GM12878 (cell line): Measurements from ENCODE around the gene TMEM25. TPM values are rescaled to one million over a fixed set of nuclear protein-coding genes. Genes with fewer than 3 reads are reported as not detected.
A peak's percentile ranks its signal among the peaks of the same experiment; 100 is the strongest.

Experiments used
- ATAC-seq: fragments of 200-7000 bp; cut with Tn5 transposase; 3 replicates; pipeline ENCODE4 v1.9.1; 2020; ENCODE audit warnings: mild to moderate bottlenecking, moderate library complexity
- BruUV-seq: library from RNA; stranded (reverse); fragments of 400-500 nt; replicated peaks from 2 replicates; lab custom pipeline; 2021; lab: Mats Ljungman, UMichigan
- CTCF ChIA-PET: fragments of 300-600 bp; sonication (Branson Sonifier 250); formaldehyde crosslinking; extraction: SDS; loops from one replicate; lab custom pipeline; 2021; ENCODE audit warnings: inconsistent platforms; lab: Yijun Ruan, JAX
- POLR2A ChIA-PET: fragments of 350-600 bp; formaldehyde crosslinking; extraction: SDS; loops from one replicate; lab custom pipeline; 2021; ENCODE audit warnings: inconsistent platforms; lab: Charles Lee
- RAD21 ChIA-PET: fragments of 300-600 bp; sonication (Branson Sonifier 250); formaldehyde crosslinking; loops from one replicate; lab custom pipeline; 2023; ENCODE audit warnings: antibody characterized with exemption; ENCODE audit not compliant: unreplicated experiment; lab: Charles Lee
- SMC1A ChIA-PET: fragments of 300-600 bp; sonication (Branson Sonifier 250); formaldehyde crosslinking; loops from one replicate; lab custom pipeline; 2023; ENCODE audit not compliant: unreplicated experiment, uncharacterized antibody; lab: Charles Lee
- DNase-seq: peaks from one replicate; pipeline ENCODE4 v3.0.0-alpha.2; 2011; ENCODE audit warnings: low read depth, low spot score
- FAIRE-seq: peaks from 3 replicates; lab custom pipeline; 2011; peaks lifted over from hg19 to GRCh38; lab: Jason Lieb, UNC
- H2AFZ ChIP-seq: 2 replicates; pipeline ENCODE4 v1.6.0; 2011; ENCODE audit warnings: low read depth, low read length, control low read depth; ENCODE audit not compliant: control insufficient read depth
- H3K27ac ChIP-seq: 2 replicates; pipeline ENCODE4 v1.5.1; 2011; ENCODE audit warnings: control low read depth; ENCODE audit not compliant: control insufficient read depth, insufficient read depth
- H3K27me3 ChIP-seq, 2 experiments: replicated peaks in 1 of 2; 2 replicates each; pipeline versions ENCODE4 v1.6.0 to v1.6.1; 2011; ENCODE audit warnings: low read length in 1 of 2; ENCODE audit not compliant: control insufficient read depth in 2 of 2, insufficient read depth in 2 of 2
- H3K36me3 ChIP-seq, 2 experiments: 2 replicates each; pipeline ENCODE4 v1.5.1; 2011; ENCODE audit warnings: low read length in 1 of 2; ENCODE audit not compliant: control insufficient read depth in 2 of 2, insufficient read depth in 2 of 2
- H3K4me1 ChIP-seq: 2 replicates; pipeline ENCODE4 v1.6.1; 2011; ENCODE audit warnings: mild to moderate bottlenecking, low read length, moderate library complexity, mixed read lengths; ENCODE audit not compliant: control insufficient read depth, insufficient read depth
- H3K4me2 ChIP-seq: 2 replicates; pipeline ENCODE4 v1.6.0; 2011; ENCODE audit warnings: control low read depth; ENCODE audit not compliant: control insufficient read depth, insufficient read depth
- H3K4me3 ChIP-seq: fragments of 200-600 bp; sonication (generic); 2 replicates; pipeline ENCODE4 v1.5.1; 2016
- H3K79me2 ChIP-seq: 2 replicates; pipeline ENCODE4 v1.6.0; 2011; ENCODE audit warnings: low read length; ENCODE audit not compliant: control insufficient read depth, insufficient read depth
- H3K9ac ChIP-seq: 2 replicates; pipeline ENCODE4 v1.8.0; 2011; ENCODE audit warnings: low read length, control low read depth, mixed read lengths; ENCODE audit not compliant: control insufficient read depth, insufficient read depth
- H3K9me3 ChIP-seq: replicated peaks from 3 replicates; pipeline ENCODE4 v1.5.1; 2011; ENCODE audit warnings: mild to moderate bottlenecking, low read length; ENCODE audit not compliant: control insufficient read depth, insufficient read depth
- H4K20me1 ChIP-seq: 2 replicates; pipeline ENCODE4 v1.6.0; 2011; ENCODE audit not compliant: control insufficient read depth, insufficient read depth
- PAX5 ChIP-seq: IDR thresholded peaks from 2 replicates; pipeline ENCODE4 v1.6.1; 2011; ENCODE audit warnings: low read depth, low read length, borderline replicate concordance
- SMC3 ChIP-seq: IDR thresholded peaks from 2 replicates; pipeline ENCODE4 v1.6.1; 2011; ENCODE audit warnings: low read length, improper control_type of control experiment, borderline replicate concordance
- WGBS: methylation state at CpG from one replicate; pipeline ENCODE4 v1.1.6; 2016; ENCODE audit warnings: low lambda C conversion rate; ENCODE audit not compliant: insufficient replicate concordance, insufficient coverage; ENCODE audit errors: missing lambda C conversion rate; 5-methylcytosine and 5-hydroxymethylcytosine counted together
- in situ Hi-C: fragments of 300-500 bp; cut with MboI; formaldehyde crosslinking; loops from 9 replicates; pipeline ENCODE4 v1.14.3; 2018; ENCODE audit warnings: mixed read lengths
- intact Hi-C: fragments of 100-400 bp; cut with micrococcal nuclease; formaldehyde crosslinking; loops from one replicate; pipeline ENCODE4 v1.14.2; 2022; ENCODE audit not compliant: unreplicated experiment
- polyA plus RNA-seq, 11 experiments: library from polyadenylated mRNA; depleted of rRNA in 4 of 11; unstranded in 6 of 11; stranded (reverse) in 5 of 11; fragments of >200 nt; fragmentation: Nextera tagmentation in 4 of 11; fragmentation: Illumina TruSeq in 1 of 11; extraction: Ambion mirVana in 4 of 11; extraction: Trizol in 1 of 11; gene quantifications; 1 replicate in 1 of 11; 2 replicates in 10 of 11; pipeline versions ENCODE4 v1.2.1 to v1.2.3, GENCODE V29; 2011 to 2016; ENCODE audit warnings: inconsistent platforms in 2 of 11, missing spikeins in 2 of 11, low read depth in 1 of 11
- total RNA-seq, 4 experiments: library from RNA; depleted of rRNA in 3 of 4; stranded (reverse); fragments of >200 nt in 3 of 4; fragmentation: Illumina TruSeq in 1 of 4; extraction: Trizol in 1 of 4; gene quantifications; 2 replicates each; pipeline versions ENCODE4 v1.2.1 to v1.2.3, GENCODE V29; 2013 to 2021
- TF ChIP-seq, protein P1 (sequence below): fragments of 450-650 bp; IDR thresholded peaks from 2 replicates; pipeline ENCODE4 v1.6.1; 2016; ENCODE audit warnings: mild to moderate bottlenecking
- TF ChIP-seq, protein P2 (sequence below), 3 experiments: IDR thresholded peaks in 2 of 3; conservative IDR thresholded peaks in 1 of 3; 2 replicates each; pipeline ENCODE4 v1.5.1; 2011; ENCODE audit warnings: low read depth in 3 of 3, low read length in 3 of 3, mild to moderate bottlenecking in 3 of 3, control low read depth in 2 of 3, moderate library complexity in 2 of 3, inconsistent platforms in 1 of 3, mixed read lengths in 1 of 3; ENCODE audit not compliant: control insufficient read depth in 2 of 3, insufficient read depth in 1 of 3; ENCODE audit errors: extremely low read depth in 1 of 3

Gene TMEM25
- total and polyA plus RNA-seq, 10 of the 15 experiments (the other 5 are each of a cell fraction or from before 2014, with no cell fraction given) = 1.4 to 13.9 (median 7.8) TPM

DNA sequence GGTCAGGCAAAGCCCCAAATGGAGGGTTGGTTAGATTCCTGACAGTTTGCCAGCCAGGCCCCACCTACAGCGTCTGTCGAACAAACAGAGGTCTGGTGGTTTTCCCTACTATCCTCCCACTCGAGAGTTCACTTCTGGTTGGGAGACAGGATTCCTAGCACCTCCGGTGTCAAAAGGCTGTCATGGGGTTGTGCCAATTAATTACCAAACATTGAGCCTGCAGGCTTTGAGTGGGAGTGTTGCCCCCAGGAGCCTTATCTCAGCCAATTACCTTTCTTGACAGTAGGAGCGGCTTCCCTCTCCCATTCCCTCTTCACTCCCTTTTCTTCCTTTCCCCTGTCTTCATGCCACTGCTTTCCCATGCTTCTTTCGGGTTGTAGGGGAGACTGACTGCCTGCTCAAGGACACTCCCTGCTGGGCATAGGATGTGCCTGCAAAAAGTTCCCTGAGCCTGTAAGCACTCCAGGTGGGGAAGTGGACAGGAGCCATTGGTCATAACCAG, 8.4 kb upstream of the TMEM25 start:
- FAIRE-seq (no peak), DNase-seq (no peak), ATAC-seq (no peak)
- in situ Hi-C loops (no loop called here), intact Hi-C loops (no loop called here)
- TF ChIP-seq SMC3 = 0 out of 2 replicates have a peak, but pooled peaks have one; percentile 7
- TF ChIP-seq PAX5 = no peak
- TF ChIP-seq, protein P1, sequence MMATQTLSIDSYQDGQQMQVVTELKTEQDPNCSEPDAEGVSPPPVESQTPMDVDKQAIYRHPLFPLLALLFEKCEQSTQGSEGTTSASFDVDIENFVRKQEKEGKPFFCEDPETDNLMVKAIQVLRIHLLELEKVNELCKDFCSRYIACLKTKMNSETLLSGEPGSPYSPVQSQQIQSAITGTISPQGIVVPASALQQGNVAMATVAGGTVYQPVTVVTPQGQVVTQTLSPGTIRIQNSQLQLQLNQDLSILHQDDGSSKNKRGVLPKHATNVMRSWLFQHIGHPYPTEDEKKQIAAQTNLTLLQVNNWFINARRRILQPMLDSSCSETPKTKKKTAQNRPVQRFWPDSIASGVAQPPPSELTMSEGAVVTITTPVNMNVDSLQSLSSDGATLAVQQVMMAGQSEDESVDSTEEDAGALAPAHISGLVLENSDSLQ = no peak
- TF ChIP-seq, protein P2, sequence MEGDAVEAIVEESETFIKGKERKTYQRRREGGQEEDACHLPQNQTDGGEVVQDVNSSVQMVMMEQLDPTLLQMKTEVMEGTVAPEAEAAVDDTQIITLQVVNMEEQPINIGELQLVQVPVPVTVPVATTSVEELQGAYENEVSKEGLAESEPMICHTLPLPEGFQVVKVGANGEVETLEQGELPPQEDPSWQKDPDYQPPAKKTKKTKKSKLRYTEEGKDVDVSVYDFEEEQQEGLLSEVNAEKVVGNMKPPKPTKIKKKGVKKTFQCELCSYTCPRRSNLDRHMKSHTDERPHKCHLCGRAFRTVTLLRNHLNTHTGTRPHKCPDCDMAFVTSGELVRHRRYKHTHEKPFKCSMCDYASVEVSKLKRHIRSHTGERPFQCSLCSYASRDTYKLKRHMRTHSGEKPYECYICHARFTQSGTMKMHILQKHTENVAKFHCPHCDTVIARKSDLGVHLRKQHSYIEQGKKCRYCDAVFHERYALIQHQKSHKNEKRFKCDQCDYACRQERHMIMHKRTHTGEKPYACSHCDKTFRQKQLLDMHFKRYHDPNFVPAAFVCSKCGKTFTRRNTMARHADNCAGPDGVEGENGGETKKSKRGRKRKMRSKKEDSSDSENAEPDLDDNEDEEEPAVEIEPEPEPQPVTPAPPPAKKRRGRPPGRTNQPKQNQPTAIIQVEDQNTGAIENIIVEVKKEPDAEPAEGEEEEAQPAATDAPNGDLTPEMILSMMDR (IDR thresholded peaks at IDR 0.05 in 2 of 3, conservative IDR thresholded peaks at IDR 0.05 in 1 of 3; ENCODE audit: control insufficient read depth in 2 of 3, extremely low read depth in 1 of 3, insufficient read depth in 1 of 3, low read depth in 3 of 3, low read length in 3 of 3) = peak in 2 of 3 experiments; percentile 11 to 28; a peak in 4 of 6 replicates
- SMC1A ChIA-PET = interaction anchor here (1.1 kb wide), 1 partner anchor 23 kb away, joined by 3 read pairs; no protein-coding TSS in a partner anchor
- H3K27ac ChIP-seq = no peak overlapping the region
- H3K4me2 ChIP-seq = no peak overlapping the region
- H3K79me2 ChIP-seq = no peaks in the 10 kb centered on the region
- H4K20me1 ChIP-seq = no peaks in the 10 kb centered on the region; the same call in 1 of the 2 replicates
- RAD21 ChIA-PET = no interaction called here
- POLR2A ChIA-PET = no interaction called here
- H3K27me3 ChIP-seq = no peaks in the 10 kb centered on the region
- no peaks in the 10 kb centered on the region for H3K4me1 ChIP-seq
- no peak overlapping the region for H2AFZ ChIP-seq
- no peak overlapping the region for H3K9ac ChIP-seq
- BruUV-seq = TSS peak; percentile 38
- CTCF ChIA-PET = no interaction called here
- 100% methylated on average over 6 of the region's 6 CpGs for WGBS
- no peaks in the 10 kb centered on the region for H3K9me3 ChIP-seq
- no peak overlapping the region for H3K4me3 ChIP-seq
- peaks cover 20 to 35% of the 10 kb centered on the region in 2 experiments for H3K36me3 ChIP-seq
